Measurements from ENCODE around the gene NMUR2.

DNA sequence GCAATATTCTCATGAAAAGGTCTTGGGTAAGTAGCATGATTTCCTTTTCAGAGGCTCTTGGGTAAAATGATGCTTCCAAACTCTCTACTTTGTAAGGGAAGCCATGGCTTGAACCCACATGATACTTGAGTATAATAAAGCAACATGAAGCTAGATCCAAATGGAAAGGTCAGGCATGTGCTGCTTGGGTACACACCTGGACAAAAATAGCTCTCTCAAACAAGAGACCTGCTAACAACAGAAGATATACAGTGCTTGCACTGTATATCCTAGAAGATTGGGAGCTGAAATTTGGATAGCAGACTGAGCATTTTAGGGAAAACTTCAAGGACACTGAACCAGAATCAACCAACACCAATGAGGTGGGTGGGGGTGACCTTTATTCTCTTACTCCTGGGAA, 40.2 kb downstream of the NMUR2 start:
- TF ChIP-seq EZH2phosphoT487 (IDR thresholded peaks at IDR 0.05) (no peak), CTCF (IDR thresholded peaks at IDR 0.05) (no peak), EZH2 (IDR thresholded peaks at IDR 0.05) (no peak)

Data from neural progenitor cell (in vitro differentiated cells).